ENCODE measurements around the gene IGSF21. TPM values are rescaled to one million over a fixed set of nuclear protein-coding genes. Genes with fewer than 3 reads are reported as not detected.

IGSF21 gene
- total RNA-seq, 4 donors from 2014 or later, result 0.11 to 2.6 (median 0.69) TPM

GRCh38 chr1:18217398-18218043, 109.9 kb downstream of the IGSF21 start:
- no peak for TF ChIP-seq POLR2A (IDR thresholded peaks at IDR 0.05)
- TF ChIP-seq CTCF (IDR thresholded peaks at IDR 0.05), result no peak
- Histone ChIP-seq H3K4me1 (no peaks in the 10 kb centered on the region), H3K36me3 (no peaks in the 10 kb centered on the region), H3K9me3 (no peaks in the 10 kb centered on the region), H3K4me3 (replicated peaks in 1 of 3) (no peak overlapping the region), H3K27ac (no peak overlapping the region), H3K27me3 (no peaks in the 10 kb centered on the region)
- DNase-seq, result no peak
- intact Hi-C loops (cut with DNase I), result no loop called here
- 68 to 82% methylated on average over 2 to 4 of the region's 4 CpGs for WGBS, 2 donors

- Histone ChIP-seq H3K36me3 (no peaks in the 10 kb centered on the region), H3K27me3 (peaks cover 4% of the 10 kb centered on the region), H3K9me3 (no peaks in the 10 kb centered on the region), H3K27ac (no peak overlapping the region), H3K4me1 (no peaks in the 10 kb centered on the region), H3K4me3 (replicated peaks in 1 of 3) (no peak overlapping the region)
- no peak for TF ChIP-seq CTCF (IDR thresholded peaks at IDR 0.05)
- TF ChIP-seq POLR2A (IDR thresholded peaks at IDR 0.05), result no peak
- intact Hi-C loops (cut with DNase I), result no loop called here
- DNase-seq, result no peak
- WGBS, 2 donors, result 90 to 96% methylated on average over 1 of the region's 1 CpG
These were observed 122.0 kb downstream of the IGSF21 start for GRCh38 chr1:18229625-18230024.

GRCh38 chr1:18230321-18230720, 122.7 kb downstream of the IGSF21 start:
- WGBS, 2 donors, result 55 to 67% methylated on average over 6 of the region's 6 CpGs
- Histone ChIP-seq H3K27me3 (peaks cover 4% of the 10 kb centered on the region), H3K36me3 (no peaks in the 10 kb centered on the region), H3K27ac (no peak overlapping the region), H3K4me3 (replicated peaks in 1 of 3) (no peak overlapping the region), H3K4me1 (no peaks in the 10 kb centered on the region), H3K9me3 (no peaks in the 10 kb centered on the region)
- intact Hi-C loops (cut with DNase I), result no loop called here
- DNase-seq, result no peak
- TF ChIP-seq POLR2A (IDR thresholded peaks at IDR 0.05) (no peak), CTCF (IDR thresholded peaks at IDR 0.05) (no peak)

- 12 to 16% methylated on average over 9 of the region's 9 CpGs for WGBS, 2 donors
- Histone ChIP-seq H3K9me3 (no peaks in the 10 kb centered on the region), H3K27ac (no peak overlapping the region), H3K36me3 (no peaks in the 10 kb centered on the region), H3K4me1 (no peaks in the 10 kb centered on the region), H3K27me3 (peaks cover 4% of the 10 kb centered on the region), H3K4me3 (replicated peaks in 1 of 3) (no peak overlapping the region)
- intact Hi-C loops (cut with DNase I), result no loop called here
- no peak for DNase-seq
- TF ChIP-seq CTCF (IDR thresholded peaks at IDR 0.05) (no peak), POLR2A (IDR thresholded peaks at IDR 0.05) (no peak)
These were observed 123.2 kb downstream of the IGSF21 start for GRCh38 chr1:18230840-18231239.

GRCh38 chr1:18232052-18232451, 124.5 kb downstream of the IGSF21 start:
- WGBS, 2 donors, result 100% methylated on average over 1 of the region's 1 CpG
- intact Hi-C loops (cut with DNase I), result no loop called here
- peaks cover 4% of the 10 kb centered on the region for H3K27me3 ChIP-seq
- TF ChIP-seq POLR2A (IDR thresholded peaks at IDR 0.05) (no peak), CTCF (IDR thresholded peaks at IDR 0.05) (no peak)
- no peaks in the 10 kb centered on the region for H3K4me1 ChIP-seq
- no peak overlapping the region for H3K4me3 ChIP-seq (replicated peaks in 1 of 3)
- no peaks in the 10 kb centered on the region for H3K36me3 ChIP-seq
- no peak overlapping the region for H3K27ac ChIP-seq
- DNase-seq, result no peak
- H3K9me3 ChIP-seq, result no peaks in the 10 kb centered on the region

All from thyroid gland (tissue), 4 donors.